Coronary artery (tissue), 2 donors: ENCODE data around the gene FBXL19.

Experiments used
- DNase-seq: peaks from one replicate; pipeline ENCODE4 v3.0.0-alpha.2; 2017; ENCODE audit warnings: low spot score
- H3K27ac ChIP-seq, 2 donors: fragments of 200-600 bp; sonication (generic); one replicate each; pipeline ENCODE4 v1.5.1; 2016 to 2019
- H3K4me3 ChIP-seq: fragments of 200-600 bp; sonication (generic); 2 replicates; pipeline ENCODE4 v1.5.1; 2016; ENCODE audit warnings: mild to moderate bottlenecking, moderate library complexity
- TF ChIP-seq, protein P1 (sequence below): fragments of 200-600 bp; sonication (generic); IDR thresholded peaks from one replicate; pipeline ENCODE4 v1.5.1; 2019; ENCODE audit warnings: antibody characterized with exemption

FBXL19 gene

GRCh38 chr16:30903596-30903995 is 19.8 kb upstream of the FBXL19 start:
- Histone ChIP-seq H3K4me3 (no peak overlapping the region), H3K27ac (peak overlapping the region in 1 of 2 donors; percentile 65)
- TF ChIP-seq, protein P1, sequence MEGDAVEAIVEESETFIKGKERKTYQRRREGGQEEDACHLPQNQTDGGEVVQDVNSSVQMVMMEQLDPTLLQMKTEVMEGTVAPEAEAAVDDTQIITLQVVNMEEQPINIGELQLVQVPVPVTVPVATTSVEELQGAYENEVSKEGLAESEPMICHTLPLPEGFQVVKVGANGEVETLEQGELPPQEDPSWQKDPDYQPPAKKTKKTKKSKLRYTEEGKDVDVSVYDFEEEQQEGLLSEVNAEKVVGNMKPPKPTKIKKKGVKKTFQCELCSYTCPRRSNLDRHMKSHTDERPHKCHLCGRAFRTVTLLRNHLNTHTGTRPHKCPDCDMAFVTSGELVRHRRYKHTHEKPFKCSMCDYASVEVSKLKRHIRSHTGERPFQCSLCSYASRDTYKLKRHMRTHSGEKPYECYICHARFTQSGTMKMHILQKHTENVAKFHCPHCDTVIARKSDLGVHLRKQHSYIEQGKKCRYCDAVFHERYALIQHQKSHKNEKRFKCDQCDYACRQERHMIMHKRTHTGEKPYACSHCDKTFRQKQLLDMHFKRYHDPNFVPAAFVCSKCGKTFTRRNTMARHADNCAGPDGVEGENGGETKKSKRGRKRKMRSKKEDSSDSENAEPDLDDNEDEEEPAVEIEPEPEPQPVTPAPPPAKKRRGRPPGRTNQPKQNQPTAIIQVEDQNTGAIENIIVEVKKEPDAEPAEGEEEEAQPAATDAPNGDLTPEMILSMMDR: no peak
- no peak for DNase-seq

DNA sequence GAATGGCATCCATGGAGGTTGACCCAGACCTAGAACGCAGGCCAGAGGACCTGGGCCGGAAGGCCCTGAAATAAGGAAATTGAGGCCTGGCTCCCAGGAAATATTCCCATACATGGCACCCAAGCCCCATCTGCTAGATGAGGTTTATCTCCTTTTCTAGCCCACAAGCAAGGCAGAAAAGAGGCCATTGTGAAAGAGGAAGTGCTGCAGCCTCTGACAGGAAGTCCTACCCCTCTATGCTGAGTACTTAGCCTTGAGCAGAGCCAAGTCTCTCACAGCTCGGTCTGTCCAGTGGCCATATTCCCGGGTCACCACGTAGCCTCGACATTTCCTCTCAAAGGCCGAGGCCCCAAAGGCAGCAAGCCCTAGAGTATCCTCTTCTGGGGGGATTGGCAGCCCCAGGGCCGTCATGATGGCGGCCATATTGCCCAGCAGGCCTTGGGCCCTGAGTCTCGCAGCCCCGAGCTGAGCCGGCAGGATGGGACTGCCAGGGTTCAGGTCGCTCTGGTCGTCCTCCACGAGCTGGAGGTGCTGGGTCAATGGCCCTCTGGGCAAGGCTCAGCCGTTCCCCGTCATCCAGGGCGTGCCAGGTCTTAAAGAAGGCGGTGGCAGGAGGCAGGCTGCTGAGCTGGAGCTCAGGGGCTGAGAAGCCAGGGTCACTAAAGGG is 19.1 kb upstream of the FBXL19 start:
- Histone ChIP-seq H3K4me3 (no peak overlapping the region), H3K27ac (peak overlapping the region in 1 of 2 donors; percentile 65)
- TF ChIP-seq, protein P1: no peak
- DNase-seq: no peak

DNA sequence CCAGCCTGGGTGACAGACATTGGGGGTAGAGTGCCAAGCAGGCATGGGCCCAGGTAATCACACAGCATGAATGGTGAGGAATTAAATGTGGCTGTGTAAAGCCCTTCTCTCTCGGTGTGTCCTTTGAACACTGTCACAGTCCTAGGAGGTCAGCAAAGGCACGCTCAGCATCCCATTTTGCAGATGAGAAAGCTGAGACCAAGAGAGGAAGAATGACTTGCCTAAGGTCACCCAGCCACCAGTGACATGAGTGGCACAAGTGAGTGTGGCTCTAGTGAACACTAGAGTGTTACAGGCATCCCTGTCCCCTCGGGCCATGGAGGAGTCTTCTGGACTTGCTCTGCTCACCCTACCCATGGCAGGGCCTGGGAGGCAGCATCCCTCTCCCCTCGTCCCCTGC is 16.3 kb upstream of the FBXL19 start:
- TF ChIP-seq, protein P1: no peak
- DNase-seq: no peak
- Histone ChIP-seq H3K27ac (no peak overlapping the region), H3K4me3 (no peak overlapping the region)

DNA sequence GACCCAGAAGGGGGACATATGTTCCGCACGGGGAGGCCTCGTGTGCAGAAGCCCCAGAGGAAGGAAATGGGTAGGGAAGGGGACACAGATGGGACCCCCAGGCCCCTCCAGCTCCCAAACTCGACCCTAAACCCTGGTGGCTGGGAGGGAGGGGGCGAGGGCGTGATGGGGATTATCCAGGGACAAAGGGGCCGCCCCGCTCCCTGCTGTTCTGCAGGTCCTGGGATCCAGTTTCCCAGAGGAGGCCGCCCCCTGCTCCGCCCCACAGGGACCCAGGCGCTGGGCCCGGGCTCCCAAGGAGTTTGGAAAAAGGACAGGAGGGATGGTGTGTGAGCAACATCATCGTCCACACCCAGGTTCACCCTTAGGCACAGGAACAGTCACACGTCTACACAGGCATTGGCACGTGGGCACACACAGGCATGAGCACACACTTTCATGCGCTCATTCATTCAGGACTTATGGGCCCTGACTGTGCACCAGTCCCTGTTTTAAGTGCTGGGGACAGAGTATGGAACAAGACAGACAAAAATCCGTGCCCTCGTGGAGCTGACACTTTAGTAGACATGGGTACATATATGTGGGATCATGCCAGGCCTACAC is 12.8 kb upstream of the FBXL19 start:
- DNase-seq: no peak
- Histone ChIP-seq H3K4me3 (no peak overlapping the region), H3K27ac (no peak overlapping the region)
- TF ChIP-seq, protein P1: no peak

GRCh38 chr16:30912794-30913412 is 10.5 kb upstream of the FBXL19 start:
- TF ChIP-seq, protein P1: no peak
- no peak overlapping the region for H3K27ac ChIP-seq
- H3K4me3 ChIP-seq: no peak overlapping the region
- no peak for DNase-seq

DNA sequence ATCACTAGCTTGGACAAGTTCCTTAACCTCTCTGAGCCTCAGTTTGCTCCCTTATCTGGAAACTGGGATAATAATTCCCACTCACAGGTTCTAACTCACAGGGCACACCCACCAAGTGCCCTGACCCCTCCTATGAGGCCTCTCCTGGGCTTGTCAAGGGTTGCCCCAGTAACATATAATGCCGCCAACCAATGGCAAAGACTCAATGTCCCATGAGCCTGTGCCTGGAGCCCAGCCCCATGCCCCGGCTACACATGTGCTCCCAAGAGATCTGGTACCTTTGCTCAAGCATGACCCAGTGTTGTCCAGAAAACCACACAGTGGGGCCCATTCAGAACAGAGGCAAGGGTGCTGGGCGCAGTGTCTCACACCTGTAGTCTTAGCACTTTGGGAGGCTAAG is 8.5 kb upstream of the FBXL19 start:
- DNase-seq: no peak
- no peak overlapping the region for H3K4me3 ChIP-seq
- H3K27ac ChIP-seq: no peak overlapping the region
- TF ChIP-seq, protein P1: no peak

- Histone ChIP-seq H3K27ac (no peak overlapping the region), H3K4me3 (no peak overlapping the region)
- no peak for DNase-seq
- TF ChIP-seq, protein P1: no peak
Observed at GRCh38 chr16:30918614-30919013, 4.8 kb upstream of the FBXL19 start.
